ENCODE measurements around the gene SPSB3. TPM values are rescaled to one million over a fixed set of nuclear protein-coding genes. Genes with fewer than 3 reads are reported as not detected.

The SPSB3 gene
- total and polyA plus RNA-seq, 9 of the 15 experiments (the other 6 are each of a cell fraction or from before 2014, with no cell fraction given): 0.39 to 37.4 (median 7.1) TPM

GRCh38 chr16:1782408-1783264 lies at the start of gene SPSB3, which contains the start of gene NUBP2 (continued):
- no peak for TF ChIP-seq DEAF1 (CRISPR knock-in tag; IDR thresholded peaks at IDR 0.05)
- no peak for TF ChIP-seq EHMT2 (IDR thresholded peaks at IDR 0.05)
- TF ChIP-seq RAD21 (CRISPR knock-in tag; conservative IDR thresholded peaks at IDR 0.05 in 1 of 2, IDR thresholded peaks at IDR 0.05 in 1 of 2): no peak
- no peak for TF ChIP-seq CBX2 (IDR thresholded peaks at IDR 0.05; ENCODE audit: insufficient read depth, low read length, poor library complexity, severe bottlenecking)
- no peak for TF ChIP-seq SLC30A9 (CRISPR knock-in tag; IDR thresholded peaks at IDR 0.05)
- TF ChIP-seq SMARCA5 (IDR thresholded peaks at IDR 0.05): no peak
- TF ChIP-seq NCOR1 (IDR thresholded peaks at IDR 0.05): no peak
- TF ChIP-seq TGIF2 (CRISPR knock-in tag; IDR thresholded peaks at IDR 0.05): no peak
- no peak for TF ChIP-seq ZBTB34 (CRISPR knock-in tag; IDR thresholded peaks at IDR 0.05)
- TF ChIP-seq MCM2 (IDR thresholded peaks at IDR 0.05; ENCODE audit: low read depth): no peak
- no peak for TF ChIP-seq ZNF212 (CRISPR knock-in tag; IDR thresholded peaks at IDR 0.05)
- no peak for TF ChIP-seq ZNF395 (CRISPR knock-in tag; IDR thresholded peaks at IDR 0.05)
- TF ChIP-seq STAT5B (CRISPR knock-in tag; IDR thresholded peaks at IDR 0.05): no peak
- TF ChIP-seq NFE2 (IDR thresholded peaks at IDR 0.05; ENCODE audit: low read depth): no peak
- TF ChIP-seq ZNF316 (IDR thresholded peaks at IDR 0.05): no peak
- TF ChIP-seq FOXK1 (CRISPR knock-in tag; IDR thresholded peaks at IDR 0.05; ENCODE audit: borderline replicate concordance): no peak
- TF ChIP-seq CBX5 (IDR thresholded peaks at IDR 0.05; ENCODE audit: borderline replicate concordance, low read depth): no peak
- TF ChIP-seq SMARCE1 (IDR thresholded peaks at IDR 0.05): no peak
- TF ChIP-seq ARID2 (IDR thresholded peaks at IDR 0.05): no peak
- no peak for TF ChIP-seq USF2 (CRISPR knock-in tag; IDR thresholded peaks at IDR 0.05)
- no peak for TF ChIP-seq FOXO4 (CRISPR knock-in tag; IDR thresholded peaks at IDR 0.05)
- TF ChIP-seq HDAC3 (IDR thresholded peaks at IDR 0.05; ENCODE audit: borderline replicate concordance, partially characterized antibody): no peak

Measured in K562 (cell line).